K562 (cell line): ENCODE data around the gene ITGB2. TPM values are rescaled to one million over a fixed set of nuclear protein-coding genes. Genes with fewer than 3 reads are reported as not detected.

Experiments used
- ATAC-seq: fragments of 200-7000 bp; cut with Tn5 transposase; 3 replicates; pipeline ENCODE4 v1.9.1; 2020; ENCODE audit warnings: moderate library complexity
- BruUV-seq: library from RNA; stranded (reverse); fragments of 400-500 nt; replicated peaks from 2 replicates; lab custom pipeline; 2021; lab: Mats Ljungman, UMichigan
- CTCF ChIA-PET: fragments of 300-600 bp; formaldehyde crosslinking; extraction: SDS; loops from one replicate; lab custom pipeline; 2021; ENCODE audit warnings: low intra/inter-chr PET ratio; lab: Yijun Ruan, JAX
- POLR2A ChIA-PET: fragments of 300-600, 350-650 bp; sonication (Branson Sonifier 250); formaldehyde crosslinking; extraction: SDS; loops from one replicate; lab custom pipeline; 2021; ENCODE audit warnings: antibody characterized with exemption, inconsistent platforms; lab: Yijun Ruan, JAX
- DNase-seq, 4 experiments: peaks; one replicate each; pipeline versions ENCODE4 v3.0.0 to v3.0.0-alpha.2; 2011 to 2018; ENCODE audit warnings: low spot score in 3 of 4, mixed read lengths in 3 of 4; ENCODE audit errors: extremely low read depth in 1 of 4
- FAIRE-seq: peaks from 2 replicates; lab custom pipeline; 2011; peaks lifted over from hg19 to GRCh38; lab: Jason Lieb, UNC
- H2AFZ ChIP-seq: 2 replicates; pipeline ENCODE4 v1.6.0; 2011; ENCODE audit warnings: low read depth, low read length, control low read depth, inconsistent platforms
- H3K27ac ChIP-seq: fragments of 200-600 bp; 3 replicates; pipeline ENCODE4 v1.8.0; 2011; ENCODE audit warnings: low read depth, mild to moderate bottlenecking, control low read depth, inconsistent platforms, low read length, moderate library complexity, mixed read lengths; ENCODE audit errors: extremely low read depth
- H3K27me3 ChIP-seq, 2 experiments: fragments of 300-600 bp in 1 of 2; 2 replicates in 1 of 2; 3 replicates in 1 of 2; pipeline versions ENCODE4 v1.6.0 to v1.8.0; 2011; ENCODE audit warnings: inconsistent platforms in 2 of 2, low read length in 2 of 2, mild to moderate bottlenecking in 1 of 2, mixed read lengths in 1 of 2, moderate library complexity in 1 of 2; ENCODE audit not compliant: control insufficient read depth in 2 of 2, insufficient read depth in 2 of 2
- H3K36me3 ChIP-seq: fragments of 300-600 bp; 3 replicates; pipeline ENCODE4 v1.8.0; 2011; ENCODE audit warnings: mild to moderate bottlenecking, low read length, inconsistent platforms; ENCODE audit not compliant: control insufficient read depth, insufficient read depth
- H3K4me1 ChIP-seq, 2 experiments: fragments of 200-600 bp in 1 of 2; replicated peaks in 1 of 2; 2 replicates in 1 of 2; 3 replicates in 1 of 2; pipeline versions ENCODE4 v1.5.1 to v1.8.0; 2011; ENCODE audit warnings: inconsistent platforms in 2 of 2, low read length in 2 of 2, mild to moderate bottlenecking in 1 of 2, mixed read lengths in 1 of 2, moderate library complexity in 1 of 2; ENCODE audit not compliant: control insufficient read depth in 2 of 2, insufficient read depth in 2 of 2
- H3K4me2 ChIP-seq: 2 replicates; pipeline ENCODE4 v1.6.1; 2011; ENCODE audit warnings: low read length, control low read depth, inconsistent platforms, mixed read lengths; ENCODE audit not compliant: insufficient read depth
- H3K4me3 ChIP-seq: fragments of 200-600 bp; sonication (generic), shearing (Covaris generic); 2 replicates; pipeline ENCODE4 v1.5.1; 2016; ENCODE audit warnings: control low read depth, inconsistent platforms
- H3K79me2 ChIP-seq: fragments of 200-600 bp; 3 replicates; pipeline ENCODE4 v1.8.0; 2011; ENCODE audit warnings: low read length, inconsistent platforms; ENCODE audit not compliant: control insufficient read depth, insufficient read depth
- H3K9ac ChIP-seq, 2 experiments: 2 replicates each; pipeline versions ENCODE4 v1.6.0 to v1.6.1; 2011; ENCODE audit warnings: low read depth in 2 of 2, low read length in 2 of 2, control low read depth in 1 of 2, inconsistent platforms in 1 of 2, mild to moderate bottlenecking in 1 of 2, mixed read lengths in 1 of 2; ENCODE audit not compliant: insufficient read depth in 1 of 2
- H3K9me1 ChIP-seq: one replicate; pipeline ENCODE4 v1.6.0; 2011; ENCODE audit warnings: inconsistent platforms, mild to moderate bottlenecking, low read length, moderate library complexity; ENCODE audit not compliant: control insufficient read depth, insufficient read depth
- H3K9me3 ChIP-seq: replicated peaks from 2 replicates; pipeline ENCODE4 v1.5.1; 2011; ENCODE audit warnings: low read depth, low read length, inconsistent platforms; ENCODE audit not compliant: control insufficient read depth, insufficient read depth
- H4K20me1 ChIP-seq: replicated peaks from 2 replicates; pipeline ENCODE4 v1.6.1; 2011; ENCODE audit warnings: low read length, inconsistent platforms, mixed read lengths; ENCODE audit not compliant: control insufficient read depth, insufficient read depth
- CAMTA2 ChIP-seq: fragments of 250-450 bp; sonication (Bioruptor Pico); conservative IDR thresholded peaks from 2 replicates; pipeline ENCODE4 v1.5.1; 2022
- HDAC1 ChIP-seq, 2 experiments: fragments of 450-650 bp; IDR thresholded peaks; 2 replicates each; pipeline ENCODE4 v1.6.1; 2016 to 2017; ENCODE audit warnings: inconsistent platforms in 1 of 2, mild to moderate bottlenecking in 1 of 2, moderate library complexity in 1 of 2
- ZFX ChIP-seq: sonication (generic); formaldehyde crosslinking; IDR thresholded peaks from 2 replicates; pipeline ENCODE4 v1.8.0; 2022; ENCODE audit warnings: mild to moderate bottlenecking, missing genetic modification reagents, moderate library complexity
- ZNF12 ChIP-seq: sonication (generic); formaldehyde crosslinking; IDR thresholded peaks from 2 replicates; pipeline ENCODE4 v1.4.0; 2020; ENCODE audit warnings: mild to moderate bottlenecking, missing genetic modification reagents
- WGBS: fragments of 100-300 bp; shearing (Covaris generic); methylation state at CpG from one replicate; pipeline ENCODE4 v1.1.6; 2016; ENCODE audit warnings: low coverage, mixed read lengths; ENCODE audit not compliant: insufficient coverage; ENCODE audit errors: missing lambda C conversion rate; 5-methylcytosine and 5-hydroxymethylcytosine counted together
- in situ Hi-C: fragments of 300-500 bp; cut with MboI; formaldehyde crosslinking; loops from 4 replicates; pipeline ENCODE4 v1.15.0; 2018; ENCODE audit warnings: inconsistent platforms, mixed read lengths
- intact Hi-C: fragments of 100-400 bp; cut with micrococcal nuclease; formaldehyde crosslinking; loops from 2 replicates; pipeline ENCODE4 v1.14.2; 2022
- polyA plus RNA-seq, 8 experiments: library from polyadenylated mRNA; depleted of rRNA in 4 of 8; stranded (reverse) in 5 of 8; unstranded in 3 of 8; fragments of >200 nt; fragmentation: Nextera tagmentation in 2 of 8; fragmentation: Illumina TruSeq in 1 of 8; extraction: Ambion mirVana in 2 of 8; extraction: Trizol in 1 of 8; gene quantifications; 2 replicates each; pipeline versions ENCODE4 v1.2.1 to v1.2.3, GENCODE V29; 2011 to 2014; ENCODE audit warnings: inconsistent platforms in 1 of 8, missing spikeins in 1 of 8
- total RNA-seq, 7 experiments: library from RNA; depleted of rRNA in 6 of 7; stranded (reverse); fragments of >200 nt in 6 of 7; fragmentation: Illumina TruSeq in 2 of 7; extraction: Trizol in 2 of 7; gene quantifications; 2 replicates each; pipeline versions ENCODE4 v1.2.1 to v1.2.3, GENCODE V29; 2011 to 2021; ENCODE audit warnings: low replicate concordance in 1 of 7

Gene ITGB2
- total and polyA plus RNA-seq, 9 of the 15 experiments (the other 6 are each of a cell fraction or from before 2014, with no cell fraction given), result 0.07 to 1.3 (median 0.51) TPM; not detected in 2

GRCh38 chr21:44919913-44920693 is 596 bp downstream of the ITGB2 start:
- WGBS, result 18% methylated on average over 27 of the region's 28 CpGs
- H3K36me3 ChIP-seq, result no peaks in the 10 kb centered on the region
- no peak overlapping the region for H3K4me2 ChIP-seq
- ATAC-seq, result peak; percentile 24
- 0 out of 2 replicates have a peak, but pooled peaks cover 3% of the 10 kb centered on the region for H4K20me1 ChIP-seq
- no peaks in the 10 kb centered on the region for H3K9me1 ChIP-seq
- CTCF ChIA-PET, result no interaction called here
- peaks cover 0 to 28% of the 10 kb centered on the region in 2 experiments; a peak in 1 of 5 replicates for H3K4me1 ChIP-seq
- no TSS peak for BruUV-seq
- no peaks in the 10 kb centered on the region for H3K9me3 ChIP-seq
- no peak overlapping the region for H3K9ac ChIP-seq
- TF ChIP-seq CAMTA2 (CRISPR knock-in tag) (no peak), ZFX (no peak), HDAC1 (IDR thresholded peaks at IDR 0.05) (0 out of 4 replicates have a peak, but pooled peaks of 1 of the 2 experiments have one; percentile 20), ZNF12 (CRISPR knock-in tag) (no peak)
- POLR2A ChIA-PET, result interaction anchor here (0.6 to 1.0 kb wide), 2 partner anchors 19 to 20 kb away, joined by 4 to 7 read pairs; no protein-coding TSS in a partner anchor
- no peaks in the 10 kb centered on the region for H3K79me2 ChIP-seq
- H3K27ac ChIP-seq, result no peak overlapping the region; the same call in 2 of the 3 replicates
- no peak for FAIRE-seq
- no peak overlapping the region for H2AFZ ChIP-seq
- no peak overlapping the region for H3K4me3 ChIP-seq
- peaks cover 41 to 57% of the 10 kb centered on the region in 2 experiments for H3K27me3 ChIP-seq
- in situ Hi-C loops (no loop called here), intact Hi-C loops (loop anchor here (10.0 kb wide), 1 partner anchor 405 kb away; no protein-coding TSS in a partner anchor)
- no peak for DNase-seq
